HG02885 (cell line): ENCODE data around the gene MTERF1.
"Not testable (repeated sequence)": the region's sequence is repeated elsewhere in the genome, so short reads cannot be mapped to it uniquely, and the experiment has no call there.

ENCODE experiments used
- ATAC-seq: cut with Tn5 transposase; IDR thresholded peaks from one replicate; pipeline ENCODE4 v1.9.1; 2021; ENCODE audit warnings: mild to moderate bottlenecking; ENCODE audit not compliant: unreplicated experiment, poor library complexity

Gene MTERF1, protein sequence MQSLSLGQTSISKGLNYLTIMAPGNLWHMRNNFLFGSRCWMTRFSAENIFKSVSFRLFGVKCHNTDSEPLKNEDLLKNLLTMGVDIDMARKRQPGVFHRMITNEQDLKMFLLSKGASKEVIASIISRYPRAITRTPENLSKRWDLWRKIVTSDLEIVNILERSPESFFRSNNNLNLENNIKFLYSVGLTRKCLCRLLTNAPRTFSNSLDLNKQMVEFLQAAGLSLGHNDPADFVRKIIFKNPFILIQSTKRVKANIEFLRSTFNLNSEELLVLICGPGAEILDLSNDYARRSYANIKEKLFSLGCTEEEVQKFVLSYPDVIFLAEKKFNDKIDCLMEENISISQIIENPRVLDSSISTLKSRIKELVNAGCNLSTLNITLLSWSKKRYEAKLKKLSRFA

DNA sequence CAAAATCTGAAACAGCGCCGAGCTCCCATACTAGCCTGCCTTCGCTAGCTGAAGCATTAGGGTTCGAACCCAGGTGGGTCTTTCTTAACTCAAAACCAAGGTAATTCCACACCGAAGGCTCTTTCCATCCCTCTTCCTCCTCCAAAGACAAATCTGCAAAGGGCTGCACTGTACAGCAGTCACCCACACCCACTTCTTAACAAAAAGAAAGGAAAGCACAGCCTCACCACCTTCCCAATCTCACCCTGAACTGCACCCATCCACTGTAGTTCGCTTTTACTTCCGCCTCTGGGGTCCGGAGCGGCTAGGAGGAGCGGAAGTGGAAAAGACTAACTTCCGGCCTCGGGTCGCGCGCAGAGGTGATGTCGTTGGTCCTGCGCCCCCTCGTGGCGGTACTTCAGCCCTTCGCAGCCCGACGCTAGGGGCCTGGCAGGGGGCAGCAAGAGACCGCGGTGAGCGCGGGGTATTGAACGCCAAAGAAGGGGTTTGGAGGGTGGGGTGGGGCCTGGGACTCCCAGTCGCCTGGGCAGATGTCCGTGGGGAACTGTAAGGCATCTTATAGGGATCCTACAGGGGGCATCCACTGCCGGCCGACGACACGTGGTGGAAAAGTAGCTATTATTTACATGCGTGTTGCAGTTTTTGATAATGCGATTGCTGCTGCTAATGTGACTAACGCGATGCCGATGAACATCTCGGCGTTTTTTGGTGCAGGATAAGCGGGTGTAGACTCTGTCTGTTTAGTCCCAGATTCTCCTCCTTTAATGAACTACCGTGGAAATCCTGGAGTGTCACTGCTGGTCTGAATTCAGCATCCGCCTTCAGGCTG, at the start of gene MTERF1:
Gene MTERF1 (minus strand): TSS at position 290 of the 829 bp plus-strand sequence. CDS start 619 bp downstream, outside the sequence.
- peak; percentile 98 for ATAC-seq

DNA sequence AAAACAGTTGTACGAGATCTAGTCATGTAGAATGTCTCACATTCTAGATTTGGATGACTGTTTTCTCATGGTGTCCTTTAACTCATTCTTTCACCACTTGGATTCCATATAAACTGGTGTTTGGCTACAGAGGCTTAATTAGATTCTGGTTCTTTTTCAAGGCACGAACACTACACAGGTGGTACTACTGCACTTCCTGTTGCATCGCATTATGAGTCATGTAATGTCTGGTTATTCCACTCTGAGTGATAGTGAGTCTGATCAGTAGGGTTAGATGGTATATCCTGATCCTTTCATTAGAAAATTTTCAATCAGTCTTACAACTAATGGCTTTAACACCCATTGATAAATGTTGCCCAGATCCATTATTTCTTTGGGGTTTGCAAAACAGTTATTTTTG, 49.0 kb upstream of the MTERF1 start:
- ATAC-seq: peak; percentile 88

DNA sequence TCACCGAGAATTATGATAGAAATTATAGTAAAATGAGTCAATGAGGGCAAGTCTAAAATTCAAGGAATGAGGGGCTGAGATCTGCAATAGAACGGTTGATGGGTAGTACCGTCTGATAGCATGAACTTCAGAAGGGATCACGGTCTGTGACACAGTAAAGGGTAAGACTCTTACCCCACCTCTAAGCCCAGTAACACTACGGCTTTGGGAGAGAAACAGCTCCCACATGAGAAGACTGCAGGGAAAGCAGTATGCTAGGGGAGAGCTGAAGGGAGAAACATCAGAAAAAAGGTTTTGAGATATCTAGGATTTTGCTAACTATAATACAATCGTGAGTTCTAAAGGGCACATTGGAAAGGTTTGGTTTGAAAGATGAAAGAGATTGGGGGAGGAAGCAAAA, 47.4 kb upstream of the MTERF1 start:
- no peak for ATAC-seq

DNA sequence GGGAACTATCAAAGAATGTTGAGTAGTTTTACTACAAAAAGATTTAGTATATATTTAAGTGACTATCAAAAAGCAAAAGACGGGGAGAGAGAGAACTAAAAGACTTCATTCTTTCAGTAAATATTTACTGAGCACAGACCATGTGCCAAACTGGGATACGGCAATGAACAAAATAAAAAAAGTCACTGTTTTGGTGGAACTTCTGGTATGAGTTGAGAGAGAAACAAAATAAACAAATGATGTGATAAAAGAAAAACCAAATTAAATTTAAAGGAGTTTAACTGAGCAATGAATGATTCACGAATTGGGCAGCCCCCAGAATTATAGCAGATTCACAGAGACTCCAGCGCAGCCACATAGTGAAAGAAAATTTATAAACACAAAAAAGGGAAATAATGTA, 42.4 kb upstream of the MTERF1 start:
- ATAC-seq: no peak

DNA sequence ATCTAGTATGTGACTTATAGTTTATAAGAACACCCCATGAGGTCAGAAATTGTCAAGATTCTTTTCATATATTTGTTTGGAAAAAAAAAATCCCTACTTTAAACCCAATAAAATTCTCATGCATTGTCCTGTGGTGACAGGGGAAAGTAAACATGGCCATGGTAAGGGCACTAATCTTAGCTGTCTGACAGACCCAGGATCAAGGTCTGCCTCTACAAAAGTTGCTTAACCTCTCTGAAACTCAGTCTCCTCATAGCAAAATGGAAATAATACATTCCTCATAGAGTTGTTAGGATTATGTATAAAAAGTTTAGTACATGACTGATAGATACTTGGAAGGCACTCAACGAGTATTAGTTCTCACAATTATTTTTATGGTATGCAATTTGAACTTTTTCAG, 37.9 kb upstream of the MTERF1 start:
- no peak for ATAC-seq

DNA sequence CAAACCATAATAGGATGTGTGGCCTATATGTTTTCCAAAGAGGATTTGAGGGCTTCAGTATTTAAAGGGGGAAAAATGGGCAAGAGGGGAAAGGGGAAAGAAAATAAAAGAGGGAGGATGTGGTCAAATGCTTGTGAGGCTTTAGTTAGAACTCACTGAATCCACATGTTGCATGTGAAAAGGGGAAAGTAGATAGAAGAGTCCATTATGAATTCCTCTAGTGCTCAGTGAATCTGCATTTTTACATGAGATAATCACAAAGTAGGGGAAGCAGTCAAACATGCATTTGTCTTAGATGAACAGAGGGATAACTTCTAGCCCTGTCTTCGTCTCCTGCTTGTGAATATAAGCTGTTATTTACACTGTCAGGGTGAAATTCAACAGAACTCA, 35.5 kb upstream of the MTERF1 start:
- ATAC-seq: no peak

DNA sequence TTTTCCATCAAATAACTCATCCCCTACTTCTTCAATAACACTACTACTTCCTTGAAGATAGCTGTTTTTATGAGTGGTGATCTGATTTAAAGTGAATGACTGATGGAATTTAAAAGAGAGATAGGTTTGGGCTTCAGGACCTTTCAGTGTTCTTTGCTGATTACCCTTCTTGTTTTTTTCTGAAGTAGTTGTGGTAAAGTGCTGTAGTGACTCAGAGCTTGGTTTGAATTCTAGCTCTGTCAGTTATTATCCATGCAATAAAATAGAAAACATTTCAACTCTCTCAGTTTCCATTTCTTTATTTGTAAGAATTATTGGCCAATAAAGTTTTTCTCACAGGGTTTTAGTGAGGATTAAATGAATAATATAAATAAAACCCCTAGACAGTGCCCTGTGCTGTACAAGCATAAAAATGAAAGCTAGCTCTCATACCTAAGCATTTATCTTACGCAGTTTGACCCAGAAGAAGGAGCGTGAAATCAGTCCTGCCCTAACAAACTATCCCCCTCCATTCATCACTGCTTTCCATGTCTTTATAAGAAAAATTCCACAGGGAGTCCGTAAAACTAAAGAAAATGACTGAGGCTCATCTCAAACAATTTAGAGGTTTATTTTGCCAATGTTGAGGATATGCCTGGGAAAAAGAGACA, 35.0 kb upstream of the MTERF1 start:
- no peak for ATAC-seq

DNA sequence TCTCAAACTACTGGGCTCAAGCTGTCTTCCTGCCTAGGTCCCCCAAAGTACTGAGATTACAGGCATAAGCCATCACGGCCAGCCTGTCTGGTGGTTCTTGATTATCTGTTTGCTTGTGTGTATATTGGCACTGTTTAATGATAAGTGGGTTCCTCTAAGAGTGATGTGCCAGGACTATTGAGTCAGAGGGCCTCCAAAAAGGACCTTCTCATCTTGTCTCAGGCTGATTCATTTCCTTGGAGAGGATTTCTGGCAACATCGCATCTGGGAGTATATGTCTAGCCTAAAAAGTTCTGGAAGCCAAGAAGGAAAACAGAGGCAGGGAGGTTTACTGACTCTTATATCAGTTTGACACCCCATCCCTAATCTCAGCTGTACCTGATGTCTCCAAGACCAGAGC, 33.1 kb upstream of the MTERF1 start:
- ATAC-seq: no peak

DNA sequence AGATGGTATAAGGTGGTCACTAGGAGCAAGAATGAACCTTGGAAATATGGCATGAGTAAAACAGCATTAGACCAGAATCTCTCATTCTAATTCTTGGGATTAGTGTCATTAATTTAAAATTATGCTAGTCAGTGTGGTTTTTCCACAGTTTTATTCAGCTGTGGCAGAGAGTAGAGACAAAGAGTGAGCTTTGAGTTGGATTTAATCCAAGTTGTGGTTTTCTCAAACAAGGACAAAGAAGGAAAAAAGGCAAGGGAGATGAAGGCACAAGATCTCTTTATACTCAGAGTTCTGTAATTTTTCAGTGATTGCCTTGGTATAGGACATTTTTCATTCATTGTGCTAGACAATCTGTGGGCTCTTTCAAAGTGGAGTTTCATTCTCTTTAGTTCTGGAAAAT, 32.0 kb upstream of the MTERF1 start:
- ATAC-seq: no peak

DNA sequence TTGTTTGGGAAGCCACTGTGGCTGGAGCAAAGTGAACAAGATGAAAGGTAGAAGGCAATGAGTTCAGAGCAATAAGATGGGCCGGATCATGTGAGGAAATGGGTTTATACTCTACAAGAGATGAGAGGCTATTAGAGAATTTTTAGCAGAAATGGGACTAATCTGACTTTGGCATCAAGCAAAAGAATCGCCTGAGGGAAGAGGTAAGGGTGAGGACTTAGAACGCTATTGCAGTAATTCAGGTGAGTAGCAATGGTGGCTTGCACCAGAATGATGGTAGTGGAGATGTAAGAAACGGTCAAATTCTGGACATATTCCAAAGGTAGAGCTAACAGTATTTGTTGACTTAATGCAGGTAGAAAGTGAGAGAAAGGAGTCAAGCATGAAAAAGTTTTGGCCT, 30.6 kb upstream of the MTERF1 start:
- ATAC-seq: no peak

DNA sequence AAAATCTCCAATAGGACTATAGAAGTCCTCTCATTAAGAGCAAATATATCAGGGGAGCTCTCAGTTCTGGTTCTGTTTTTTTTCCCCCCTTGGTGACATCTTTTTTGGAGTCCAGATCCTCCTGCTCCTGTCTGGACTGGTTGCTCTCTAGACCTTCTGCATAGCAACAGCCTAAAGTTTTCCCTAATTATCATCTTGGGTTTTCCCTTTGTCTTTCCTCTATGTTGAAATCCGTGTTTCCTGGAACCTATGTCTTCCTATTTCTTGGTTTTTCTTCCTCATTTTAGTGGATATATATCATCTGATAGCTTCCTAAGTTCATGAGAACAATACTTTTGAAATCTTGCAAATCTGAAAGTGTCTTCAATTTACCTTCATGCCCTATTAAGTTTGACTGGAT, 29.7 kb upstream of the MTERF1 start:
- ATAC-seq: no peak

DNA sequence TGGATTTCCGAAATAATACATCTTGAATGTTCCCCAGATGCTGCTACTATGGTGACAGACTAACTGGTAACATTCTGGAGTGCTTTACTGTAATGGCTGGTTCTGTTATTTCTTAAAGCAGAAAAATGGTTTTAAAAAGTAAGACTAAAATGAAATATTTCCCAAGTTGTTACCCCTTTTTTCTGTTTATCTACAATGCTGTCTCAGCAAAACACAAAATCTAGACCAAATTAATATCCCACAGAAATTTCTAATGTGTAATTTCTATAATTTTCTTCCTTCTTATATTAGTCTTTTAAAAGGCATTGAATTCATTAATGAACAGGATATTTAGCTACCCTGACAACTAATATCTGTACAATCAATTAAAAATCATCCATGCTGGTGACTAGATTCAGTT, 19.1 kb upstream of the MTERF1 start:
- ATAC-seq: no peak

DNA sequence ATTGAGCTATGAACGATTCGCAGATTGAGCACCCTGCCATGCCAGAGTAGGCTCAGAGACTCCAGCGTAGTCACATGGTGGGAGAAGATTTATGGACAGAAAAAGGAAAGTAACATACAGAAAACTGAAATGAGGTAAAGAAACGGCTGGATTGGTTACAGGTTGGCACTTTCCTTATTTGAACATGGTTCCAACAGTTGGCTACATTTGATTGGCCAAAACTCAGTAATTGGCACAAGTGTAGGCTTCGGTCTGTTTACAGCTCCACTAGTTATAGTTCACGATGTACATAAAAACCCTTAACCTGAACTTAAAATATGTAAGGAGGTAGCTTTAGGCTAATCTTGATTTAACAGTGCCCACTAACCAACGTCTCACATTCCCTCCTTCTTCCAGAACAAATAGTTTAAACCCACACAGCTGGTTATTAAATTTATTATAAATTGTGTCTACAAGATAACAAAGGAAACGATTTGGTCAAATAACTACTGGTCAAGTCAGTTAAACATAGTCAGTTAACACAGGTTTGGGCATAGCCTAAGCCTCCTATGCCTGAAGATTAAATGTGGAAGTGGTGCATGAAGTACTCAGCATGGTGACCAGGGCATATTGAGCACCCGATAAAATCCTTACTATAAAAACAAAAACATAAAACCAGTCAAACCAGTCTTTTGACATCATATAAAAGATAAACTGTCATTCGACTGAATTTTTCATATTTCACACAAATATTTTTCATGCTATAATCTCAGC, 17.9 kb upstream of the MTERF1 start:
- no peak for ATAC-seq

DNA sequence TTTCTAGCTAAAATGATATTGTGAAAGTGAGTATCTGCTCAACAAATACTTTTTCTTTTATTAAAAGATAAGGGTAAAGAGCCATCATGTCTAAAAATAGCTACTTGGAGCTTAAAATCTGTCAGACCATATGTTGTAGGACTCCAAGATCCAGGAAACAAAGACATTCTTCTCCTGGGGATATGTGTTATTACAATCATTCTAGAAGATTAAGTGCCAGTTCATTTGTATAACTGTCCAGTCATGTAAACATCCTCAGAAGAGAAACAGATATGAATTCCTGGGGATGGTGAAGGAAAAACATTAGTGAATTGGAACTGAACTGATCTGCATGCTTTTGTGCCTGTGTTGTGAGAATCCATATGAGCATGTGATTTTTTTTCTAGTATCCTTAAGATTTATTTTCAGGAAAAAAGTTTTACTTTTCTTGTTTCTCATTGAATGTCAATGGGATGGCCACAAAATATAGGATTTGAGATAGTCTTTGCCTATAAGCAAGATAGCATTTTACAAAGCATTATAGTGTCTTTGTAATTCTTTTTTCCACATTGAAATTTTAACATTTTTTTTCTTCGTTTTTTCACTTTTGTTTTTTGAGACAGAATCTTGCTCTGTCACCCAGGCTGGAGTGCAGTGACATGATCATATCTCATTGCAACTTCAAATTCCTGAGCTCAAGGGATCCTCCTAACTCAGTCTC, 14.4 kb upstream of the MTERF1 start:
- no peak for ATAC-seq

DNA sequence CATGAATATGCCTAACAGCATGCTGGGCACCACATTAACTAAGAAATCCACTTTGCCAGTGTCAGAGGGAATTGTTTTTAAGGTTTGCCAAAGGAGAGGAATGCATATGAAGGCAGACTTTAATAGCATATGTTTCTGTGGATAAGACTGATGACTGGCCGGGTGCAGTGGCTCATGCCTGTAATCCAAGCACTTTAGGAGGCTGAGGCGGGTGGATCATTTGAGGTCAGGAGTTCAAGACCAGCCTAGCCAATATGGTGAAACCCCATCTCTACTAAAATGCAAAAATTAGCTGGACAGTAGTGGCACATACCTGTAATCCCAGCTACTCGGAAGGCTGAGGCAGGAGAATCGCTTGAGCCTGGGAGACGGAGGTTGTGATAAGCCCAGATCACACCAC, 13.2 kb upstream of the MTERF1 start:
- ATAC-seq: not testable (repeated sequence)

DNA sequence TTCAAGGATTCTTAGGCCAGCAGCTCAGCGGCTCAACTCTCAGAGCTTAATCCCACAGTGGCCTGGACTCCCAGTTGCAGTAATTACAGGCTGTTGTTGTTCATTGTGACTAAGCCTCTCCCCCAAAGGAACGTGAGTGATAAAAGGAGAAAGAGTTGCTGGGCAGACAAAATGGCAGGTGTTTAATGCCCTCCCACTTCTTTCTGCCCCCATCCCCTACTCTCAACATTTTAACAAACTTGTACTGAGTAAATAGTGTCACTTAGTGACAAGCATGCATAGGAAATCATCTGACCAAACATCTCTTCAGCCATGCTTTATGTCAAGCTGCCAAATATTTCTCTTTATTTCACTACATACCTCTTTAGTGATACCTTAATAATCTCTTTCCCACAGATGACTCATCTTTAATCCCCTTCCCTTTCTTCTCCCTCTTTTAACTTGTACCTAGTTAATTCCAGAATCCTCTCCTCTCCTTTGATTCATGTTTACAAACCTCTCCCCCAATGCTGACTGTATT, 12.4 kb upstream of the MTERF1 start:
- ATAC-seq: no peak

DNA sequence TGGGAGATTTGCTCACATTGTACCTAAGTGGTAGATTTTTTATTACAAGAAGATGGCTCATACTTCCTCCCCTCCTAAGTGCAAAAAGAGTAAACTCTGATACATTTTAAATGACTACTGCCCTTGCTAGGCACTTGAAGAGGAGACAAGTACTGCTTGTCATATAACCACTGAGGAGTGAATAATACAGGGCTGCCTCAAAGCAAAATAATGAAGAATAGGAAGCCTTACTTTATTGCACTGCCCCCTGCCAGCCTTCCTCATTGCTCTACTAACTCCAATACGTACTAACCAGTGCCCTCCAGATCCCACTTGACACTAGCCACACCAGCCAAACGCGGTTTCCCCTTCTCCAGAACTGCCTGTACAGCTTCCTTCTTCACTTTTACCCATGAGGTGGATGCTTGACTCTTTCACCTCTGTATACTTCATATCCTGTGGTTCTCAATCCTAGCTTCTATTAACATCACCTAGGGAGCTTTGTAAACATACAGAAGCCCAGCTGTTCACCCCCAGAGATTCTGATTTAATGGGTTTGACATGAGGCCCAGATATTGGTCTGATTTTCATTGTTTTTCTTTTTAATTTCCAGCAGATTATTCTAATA, 11.7 kb upstream of the MTERF1 start:
- ATAC-seq: no peak

DNA sequence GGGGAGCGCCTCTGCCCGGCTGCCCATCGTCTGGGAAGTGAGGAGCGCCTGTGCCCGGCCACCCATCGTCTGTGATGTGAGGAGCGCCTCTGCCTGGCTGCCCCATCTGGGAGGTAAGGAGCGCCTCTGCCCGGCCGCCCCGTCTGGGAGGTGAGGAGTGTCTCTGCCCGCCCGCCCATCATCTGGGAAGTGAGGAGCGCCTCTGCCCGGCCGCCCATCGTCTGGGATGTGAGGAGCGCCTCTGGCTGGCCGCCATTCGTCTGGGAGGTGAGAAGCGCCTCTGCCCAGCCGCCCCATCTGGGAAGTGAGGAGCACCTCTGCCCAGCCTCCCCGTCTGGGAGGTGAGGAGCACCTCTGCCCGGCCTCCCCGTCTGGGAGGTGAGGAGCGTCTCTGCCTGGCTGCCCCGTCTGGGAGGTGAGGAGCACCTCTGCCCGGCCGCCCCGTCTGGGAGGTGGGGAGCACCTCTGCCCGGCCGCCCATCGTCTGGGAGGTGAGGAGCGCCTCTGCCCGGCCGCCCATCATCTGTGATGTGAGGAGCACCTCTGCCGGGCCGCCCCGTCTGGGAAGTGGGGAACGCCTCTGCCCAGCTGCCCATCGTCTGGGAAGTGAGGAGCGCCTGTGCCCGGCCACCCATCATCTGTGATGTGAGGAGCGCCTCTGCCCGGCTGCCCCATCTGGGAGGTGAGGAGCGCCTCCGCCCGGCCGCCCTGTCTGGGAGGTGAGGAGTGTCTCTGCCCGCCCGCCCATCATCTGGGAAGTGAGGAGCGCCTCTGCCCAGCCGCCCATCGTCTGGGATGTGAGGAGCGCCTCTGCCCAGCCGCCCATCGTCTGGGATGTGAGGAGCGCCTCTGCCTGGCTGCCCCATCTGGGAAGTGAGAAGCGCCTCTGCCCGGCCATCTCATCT, 8.0 kb upstream of the MTERF1 start:
- not testable (repeated sequence) for ATAC-seq
